ENCODE measurements around the gene PPM1E.

- TF ChIP-seq CTCF (IDR thresholded peaks at IDR 0.05) (no peak), POLR2A (IDR thresholded peaks at IDR 0.05) (no peak)
These were observed 243.8 kb downstream of the PPM1E start for GRCh38 chr17:58999500-58999899.

Data from esophagus squamous epithelium (tissue), 4 donors.